Spleen (tissue), 11 donors: ENCODE measurements around the gene BMF. TPM values are rescaled to one million over a fixed set of nuclear protein-coding genes. Genes with fewer than 3 reads are reported as not detected.
A peak's percentile ranks its signal among the peaks of the same experiment; 100 is the strongest.
"Not testable (repeated sequence)": the region's sequence is repeated elsewhere in the genome, so short reads cannot be mapped to it uniquely, and the experiment has no call there.

Experiments used
- DNase-seq: peaks from one replicate; pipeline ENCODE4 v3.0.0-alpha.2; 2020
- H3K27ac ChIP-seq, 8 donors: fragments of 200-600 bp; sonication (generic) in 7 of 8; 1 replicate in 4 of 8; 2 replicates in 4 of 8; pipeline versions ENCODE4 v1.5.0 to v1.8.0; 2016 to 2021; ENCODE audit warnings: inconsistent platforms in 4 of 8, mild to moderate bottlenecking in 4 of 8, moderate library complexity in 1 of 8
- H3K27me3 ChIP-seq, 7 donors: fragments of 200-600 bp; sonication (generic) in 6 of 7; replicated peaks in 1 of 7; 1 replicate in 4 of 7; 2 replicates in 3 of 7; pipeline versions ENCODE4 v1.5.0 to v1.8.0; 2016 to 2021; ENCODE audit warnings: inconsistent platforms in 3 of 7, mild to moderate bottlenecking in 1 of 7
- H3K36me3 ChIP-seq, 6 donors: fragments of 200-600 bp; sonication (generic) in 5 of 6; 1 replicate in 4 of 6; 2 replicates in 2 of 6; pipeline versions ENCODE4 v1.5.0 to v1.8.0; 2016 to 2021; ENCODE audit warnings: inconsistent platforms in 2 of 6
- H3K4me1 ChIP-seq, 6 donors: fragments of 200-600 bp; sonication (generic) in 5 of 6; 1 replicate in 3 of 6; 2 replicates in 3 of 6; pipeline versions ENCODE4 v1.5.0 to v1.8.0; 2016 to 2021; ENCODE audit warnings: inconsistent platforms in 3 of 6
- H3K4me3 ChIP-seq, 8 donors: fragments of 200-600 bp; sonication (generic) in 7 of 8; 1 replicate in 4 of 8; 2 replicates in 4 of 8; pipeline versions ENCODE4 v1.5.0 to v1.8.0; 2016 to 2021; ENCODE audit warnings: inconsistent platforms in 4 of 8, mild to moderate bottlenecking in 4 of 8, moderate library complexity in 2 of 8
- H3K9me3 ChIP-seq, 8 donors: fragments of 200-600 bp; sonication (generic) in 7 of 8; 1 replicate in 4 of 8; 2 replicates in 4 of 8; pipeline versions ENCODE4 v1.5.0 to v1.8.0; 2016 to 2021; ENCODE audit warnings: inconsistent platforms in 4 of 8
- POLR2A ChIP-seq, 3 donors: fragments of 450-650 bp; IDR thresholded peaks; one replicate each; pipeline ENCODE4 v1.5.1; 2017; ENCODE audit warnings: antibody characterized with exemption in 3 of 3, mild to moderate bottlenecking in 1 of 3
- POLR2AphosphoS5 ChIP-seq, 3 donors: sonication (generic); formaldehyde crosslinking; IDR thresholded peaks; one replicate each; pipeline ENCODE4 v1.5.1; 2017; ENCODE audit warnings: antibody characterized with exemption in 3 of 3
- WGBS, 5 donors: extraction: QIAGEN DNeasy Blood & Tissue Kit in 3 of 5; methylation state at CpG; one replicate each; pipeline versions ENCODE4 v1.1.5 to v1.1.7; 2013 to 2018; 5-methylcytosine and 5-hydroxymethylcytosine counted together
- intact Hi-C: fragments of 100-400 bp; cut with DNase I; formaldehyde crosslinking; loops from one replicate; pipeline ENCODE4 v1.15.0; 2023; ENCODE audit warnings: low total_unique reads
- polyA plus RNA-seq, 3 donors: library from polyadenylated mRNA; stranded (reverse); fragments of 200-250 nt; gene quantifications; one replicate each; pipeline ENCODE4 v1.2.1, GENCODE V29; 2013
- total RNA-seq, 7 donors: library from RNA; depleted of rRNA in 3 of 7; stranded (reverse); fragments of >200 nt in 3 of 7; fragmentation: NEBNext Ultra II Directional in 4 of 7; extraction: Animal tissue kit (Norgen Biotek cat#: 25700) in 4 of 7; gene quantifications; one replicate each; pipeline versions ENCODE4 v1.1.0 to v1.2.1, GENCODE V29; 2016 to 2021
- TF ChIP-seq, protein P1 (sequence below), 11 experiments: fragments of 200-600 bp in 7 of 11; fragments of 450-650 bp in 4 of 11; sonication (generic) in 4 of 11; IDR thresholded peaks in 8 of 11; conservative IDR thresholded peaks in 3 of 11; 1 replicate in 7 of 11; 2 replicates in 4 of 11; pipeline versions ENCODE4 v1.4.0 to v1.8.0; 2016 to 2021; ENCODE audit warnings: antibody characterized with exemption in 11 of 11, inconsistent platforms in 4 of 11, mild to moderate bottlenecking in 1 of 11
- donor health status: healthy with polysubstance abuse.
- donor health status: DM: no; HTN: no; CAD: no; lungs with moderate emphysema.
- donor health status: DM: no; HTN: no; CAD: no.
- donor health status: Bipolar disorder and iron deficiency.
- donor health status: healthy.
- donor health status: DM: no; HTN: no; CAD: no.
- donor health status: DM: yes; HTN: yes; CAD: no.

BMF gene
- total and polyA plus RNA-seq, 10 donors: 16.9 to 77.9 (median 33.3) TPM

DNA sequence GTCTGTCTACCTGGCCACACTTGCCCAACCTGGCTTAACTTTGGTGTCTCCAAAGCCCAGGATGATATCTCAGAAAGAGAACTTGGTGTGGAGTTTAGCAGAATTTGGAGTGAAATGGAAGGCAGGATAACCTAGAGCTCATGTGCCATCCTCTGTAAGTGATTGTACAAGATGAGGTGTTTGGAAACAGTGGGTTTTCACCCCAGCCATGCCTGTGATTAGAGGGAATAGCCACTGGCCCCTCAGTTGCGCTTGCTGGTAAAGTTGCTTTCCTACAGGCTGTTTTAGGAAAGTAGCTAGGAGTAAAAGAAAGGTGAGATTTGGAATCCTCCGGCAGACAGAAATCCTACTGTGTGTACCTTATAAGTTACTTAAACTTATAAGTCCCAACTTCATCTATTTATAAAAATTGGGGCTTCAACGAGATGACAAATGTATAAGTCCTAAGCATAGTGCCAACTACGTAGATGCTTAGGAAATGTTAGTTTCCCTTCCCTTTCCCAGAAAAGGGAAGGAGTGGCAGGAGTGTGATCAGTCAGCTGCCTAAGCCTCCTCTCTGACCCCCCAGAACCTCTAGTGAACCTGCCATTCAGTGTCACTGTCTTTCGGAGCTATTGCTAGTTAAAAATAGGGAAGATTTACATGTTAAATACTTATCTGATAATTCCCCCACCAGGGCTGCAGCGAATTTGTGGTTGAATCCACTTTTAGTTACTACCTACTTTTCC, 13.4 kb upstream of the BMF start:
- H3K27ac ChIP-seq: no peak overlapping the region
- H3K4me1 ChIP-seq: no peaks in the 10 kb centered on the region
- intact Hi-C loops: no loop called here
- H3K4me3 ChIP-seq: no peak overlapping the region
- no peaks in the 10 kb centered on the region for H3K9me3 ChIP-seq
- no peak for TF ChIP-seq POLR2A (IDR thresholded peaks at IDR 0.05)
- TF ChIP-seq, protein P1, sequence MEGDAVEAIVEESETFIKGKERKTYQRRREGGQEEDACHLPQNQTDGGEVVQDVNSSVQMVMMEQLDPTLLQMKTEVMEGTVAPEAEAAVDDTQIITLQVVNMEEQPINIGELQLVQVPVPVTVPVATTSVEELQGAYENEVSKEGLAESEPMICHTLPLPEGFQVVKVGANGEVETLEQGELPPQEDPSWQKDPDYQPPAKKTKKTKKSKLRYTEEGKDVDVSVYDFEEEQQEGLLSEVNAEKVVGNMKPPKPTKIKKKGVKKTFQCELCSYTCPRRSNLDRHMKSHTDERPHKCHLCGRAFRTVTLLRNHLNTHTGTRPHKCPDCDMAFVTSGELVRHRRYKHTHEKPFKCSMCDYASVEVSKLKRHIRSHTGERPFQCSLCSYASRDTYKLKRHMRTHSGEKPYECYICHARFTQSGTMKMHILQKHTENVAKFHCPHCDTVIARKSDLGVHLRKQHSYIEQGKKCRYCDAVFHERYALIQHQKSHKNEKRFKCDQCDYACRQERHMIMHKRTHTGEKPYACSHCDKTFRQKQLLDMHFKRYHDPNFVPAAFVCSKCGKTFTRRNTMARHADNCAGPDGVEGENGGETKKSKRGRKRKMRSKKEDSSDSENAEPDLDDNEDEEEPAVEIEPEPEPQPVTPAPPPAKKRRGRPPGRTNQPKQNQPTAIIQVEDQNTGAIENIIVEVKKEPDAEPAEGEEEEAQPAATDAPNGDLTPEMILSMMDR (IDR thresholded peaks at IDR 0.05 in 8 of 11, conservative IDR thresholded peaks at IDR 0.05 in 3 of 11): no peak
- no peak for TF ChIP-seq POLR2AphosphoS5 (IDR thresholded peaks at IDR 0.05)
- H3K36me3 ChIP-seq: no peaks in the 10 kb centered on the region
- WGBS, 5 donors: 47 to 65% (median 55%) methylated on average over 6 of the region's 6 CpGs
- no peaks in the 10 kb centered on the region for H3K27me3 ChIP-seq
- no peak for DNase-seq

DNA sequence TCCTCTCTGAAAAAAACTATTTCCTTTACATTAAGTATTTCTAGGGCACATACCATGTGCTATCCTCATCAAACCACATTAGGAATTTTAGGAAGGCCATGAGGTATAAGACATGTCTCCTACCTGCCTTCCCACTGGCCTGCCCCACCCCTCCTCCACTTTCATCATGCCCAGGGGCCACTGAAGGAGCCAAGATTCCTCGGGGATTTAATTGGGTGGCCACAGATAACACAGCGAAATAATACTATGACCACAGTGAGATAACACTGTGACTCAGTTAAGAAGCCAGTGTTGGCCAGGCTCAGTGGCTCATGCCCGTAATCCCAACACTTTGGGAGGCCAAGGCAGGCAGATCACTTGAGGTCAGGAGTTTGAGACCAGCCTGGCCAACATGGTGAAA, 9.8 kb upstream of the BMF start:
- no peak overlapping the region for H3K4me3 ChIP-seq

DNA sequence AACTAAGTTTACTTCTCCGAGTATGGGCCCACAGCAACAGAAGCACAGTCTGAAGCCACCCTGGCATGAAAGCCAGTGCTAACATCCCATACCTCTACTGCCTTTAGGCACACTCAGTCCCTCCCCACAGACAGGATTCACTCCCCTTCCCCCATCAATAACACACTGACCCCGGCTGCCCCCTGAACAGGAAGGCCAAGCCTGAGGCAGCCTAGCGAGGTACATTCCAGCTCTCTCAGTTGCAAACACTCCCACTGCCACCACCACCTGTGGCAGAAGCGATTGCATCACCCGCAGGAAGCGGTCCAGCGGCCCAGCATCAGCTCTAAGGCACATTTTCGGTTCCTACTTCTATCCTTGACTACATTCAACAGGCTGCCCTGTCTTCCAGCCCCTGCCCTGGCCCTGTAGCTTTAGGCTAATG, 7.0 kb upstream of the BMF start:
- Histone ChIP-seq H3K4me3 (no peak overlapping the region), H3K36me3 (no peaks in the 10 kb centered on the region), H3K9me3 (no peaks in the 10 kb centered on the region), H3K27ac (peak overlapping the region in 6 of 8 donors; percentile 14 to 79 (median 53)), H3K4me1 (peaks cover 7 to 19% (median 9%) of the 10 kb centered on the region in 6 donors), H3K27me3 (no peaks in the 10 kb centered on the region)
- TF ChIP-seq POLR2AphosphoS5 (IDR thresholded peaks at IDR 0.05): peak; percentile 60 to 81 (median 70)
- no peak for TF ChIP-seq POLR2A (IDR thresholded peaks at IDR 0.05)
- 18 to 28% (median 21%) methylated on average over 8 of the region's 8 CpGs for WGBS, 5 donors
- intact Hi-C loops: no loop called here
- peak; percentile 91 for DNase-seq

More for the DNA sequence above, 9.8 kb upstream of the BMF start:
- WGBS, 5 donors: 86 to 100% (median 91%) methylated on average over 2 to 3 of the region's 3 CpGs
- Histone ChIP-seq H3K36me3 (no peaks in the 10 kb centered on the region), H3K27ac (no peak overlapping the region), H3K27me3 (no peaks in the 10 kb centered on the region), H3K9me3 (no peaks in the 10 kb centered on the region), H3K4me1 (peaks cover 7 to 19% (median 9%) of the 10 kb centered on the region in 6 donors)
- intact Hi-C loops: no loop called here
- TF ChIP-seq POLR2AphosphoS5 (IDR thresholded peaks at IDR 0.05) (no peak), POLR2A (IDR thresholded peaks at IDR 0.05) (no peak)
- TF ChIP-seq, protein P1 (IDR thresholded peaks at IDR 0.05 in 8 of 11, conservative IDR thresholded peaks at IDR 0.05 in 3 of 11): no peak
- no peak for DNase-seq

DNA sequence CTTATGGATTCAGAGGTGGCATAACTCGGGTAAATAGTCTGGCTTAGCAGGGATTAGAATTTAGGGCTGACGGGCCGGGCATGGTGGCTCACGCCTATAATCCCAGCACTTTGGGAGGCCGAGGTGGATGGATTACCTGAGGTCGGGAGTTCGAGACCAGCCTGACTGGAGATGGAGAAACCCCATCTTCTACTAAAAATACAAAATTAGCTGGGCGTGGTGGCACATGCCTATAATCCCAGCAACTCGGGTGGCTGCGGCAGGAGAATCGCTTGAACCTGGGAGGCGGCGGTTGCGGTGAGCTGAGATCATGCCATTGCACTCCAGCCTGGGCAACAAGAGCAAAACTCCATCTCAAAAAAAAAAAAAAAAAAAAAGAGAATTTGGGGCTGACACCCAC, 6.4 kb upstream of the BMF start:
- DNase-seq, H3K36me3 ChIP-seq, intact Hi-C loops, H3K4me3 ChIP-seq, H3K9me3 ChIP-seq, H3K27me3 ChIP-seq: not testable (repeated sequence)
- Histone ChIP-seq H3K27ac (peak overlapping the region in 5 of 8 donors; percentile 14 to 79 (median 56)), H3K4me1 (peaks cover 7 to 19% (median 9%) of the 10 kb centered on the region in 6 donors)
- WGBS, 5 donors: 93 to 97% (median 96%) methylated on average over 14 of the region's 14 CpGs

DNA sequence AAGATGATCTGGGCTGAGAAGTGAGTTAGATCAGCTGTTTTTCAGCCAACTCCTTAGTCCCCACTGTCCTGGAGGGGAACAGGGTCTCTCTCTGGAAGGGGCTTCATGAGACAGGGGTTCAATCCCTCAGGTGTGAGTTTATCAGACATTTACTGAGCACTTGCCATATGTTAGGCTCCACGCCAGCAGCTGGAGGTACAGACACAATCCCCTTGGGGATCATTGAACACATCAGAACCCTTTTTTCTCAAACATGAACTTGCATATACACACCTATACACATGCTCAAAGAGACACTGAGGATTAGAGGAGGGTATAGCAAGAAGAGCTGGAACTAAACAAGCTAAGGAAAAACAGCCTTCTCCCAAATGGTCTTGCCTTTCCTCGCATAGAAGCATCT, 5.5 kb upstream of the BMF start:
- no peaks in the 10 kb centered on the region for H3K36me3 ChIP-seq
- H3K27me3 ChIP-seq: no peaks in the 10 kb centered on the region
- TF ChIP-seq, protein P1 (IDR thresholded peaks at IDR 0.05 in 8 of 11, conservative IDR thresholded peaks at IDR 0.05 in 3 of 11): no peak
- no peak for TF ChIP-seq POLR2AphosphoS5 (IDR thresholded peaks at IDR 0.05)
- no peak for TF ChIP-seq POLR2A (IDR thresholded peaks at IDR 0.05)
- no peak overlapping the region for H3K4me3 ChIP-seq
- peaks cover 7 to 27% (median 15%) of the 10 kb centered on the region in 6 donors for H3K4me1 ChIP-seq
- no peak overlapping the region for H3K27ac ChIP-seq
- intact Hi-C loops: no loop called here
- 86 to 93% (median 89%) methylated on average over 2 of the region's 2 CpGs for WGBS, 5 donors
- no peaks in the 10 kb centered on the region for H3K9me3 ChIP-seq
- no peak for DNase-seq
